ENCODE measurements around the gene GBF1.

GBF1 gene

GRCh38 chr10:102408131-102408727 lies 162.9 kb downstream of the GBF1 start:
- peak overlapping the region; percentile 16 for H3K27ac Mint-ChIP-seq

GRCh38 chr10:102408728-102409603 lies 163.6 kb downstream of the GBF1 start:
- DNase-seq (peak; percentile 86), ATAC-seq (peak; percentile 55)
- H3K4me1 Mint-ChIP-seq: peaks cover 52% of the 10 kb centered on the region
- peaks cover 23% of the 10 kb centered on the region for H3K27me3 Mint-ChIP-seq
- H3K36me3 Mint-ChIP-seq (ENCODE audit: low read depth): no peaks in the 10 kb centered on the region
- H3K4me3 Mint-ChIP-seq: peak overlapping the region; percentile 75
- no peaks in the 10 kb centered on the region for H3K9me3 Mint-ChIP-seq
- peak overlapping the region; percentile 52 for H3K27ac Mint-ChIP-seq

More at GRCh38 chr10:102408131-102408727, 162.9 kb downstream of the GBF1 start:
- DNase-seq (no peak), ATAC-seq (no peak)
- peaks cover 50% of the 10 kb centered on the region for H3K4me1 Mint-ChIP-seq
- no peaks in the 10 kb centered on the region for H3K9me3 Mint-ChIP-seq
- H3K36me3 Mint-ChIP-seq (ENCODE audit: low read depth): peaks cover 2% of the 10 kb centered on the region
- peaks cover 23% of the 10 kb centered on the region for H3K27me3 Mint-ChIP-seq
- peak overlapping the region; percentile 66 for H3K4me3 Mint-ChIP-seq

DNA sequence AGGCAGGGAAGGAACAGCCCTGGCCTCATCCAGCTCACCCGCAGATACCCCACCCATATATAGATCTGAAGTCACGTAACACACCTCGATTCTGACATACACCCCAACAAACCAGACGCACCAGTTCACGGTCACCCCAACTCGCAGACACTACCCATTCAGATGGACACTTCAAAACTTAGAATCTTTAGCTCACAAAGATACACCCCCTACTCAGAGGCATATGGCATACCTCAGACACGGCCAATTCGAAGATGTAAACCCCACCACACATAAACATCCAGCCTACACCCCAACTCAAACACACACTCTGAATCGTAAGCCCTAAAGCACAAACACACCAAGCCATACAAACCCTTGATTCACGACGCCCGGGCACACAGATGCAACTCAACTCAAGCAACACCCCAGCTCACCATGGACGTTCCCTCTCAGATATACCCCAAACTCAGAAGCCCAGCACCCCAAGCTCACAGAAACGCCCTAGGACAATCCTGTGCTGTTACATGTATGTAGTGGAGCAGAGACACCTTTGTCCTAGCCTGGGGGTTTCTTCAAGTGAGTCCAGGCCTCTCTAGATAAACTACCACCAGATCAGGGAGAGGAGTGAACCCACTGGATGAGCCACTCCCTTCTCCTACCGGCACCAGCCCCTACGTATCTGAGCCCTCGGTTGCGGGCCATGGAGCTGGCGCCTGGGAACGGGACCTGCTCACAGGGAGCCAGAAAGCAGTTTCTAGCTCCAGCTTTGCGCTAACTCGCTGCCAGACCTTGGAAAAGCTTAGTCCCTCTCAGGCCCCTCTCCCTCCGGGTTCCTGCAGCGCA lies 164.5 kb downstream of the GBF1 start:
- no peaks in the 10 kb centered on the region for H3K36me3 Mint-ChIP-seq (ENCODE audit: low read depth)
- H3K4me3 Mint-ChIP-seq: peak overlapping the region; percentile 75
- DNase-seq (no peak), ATAC-seq (no peak)
- no peaks in the 10 kb centered on the region for H3K9me3 Mint-ChIP-seq
- H3K27ac Mint-ChIP-seq: peak overlapping the region; percentile 52
- peaks cover 23% of the 10 kb centered on the region for H3K27me3 Mint-ChIP-seq
- peaks cover 52% of the 10 kb centered on the region for H3K4me1 Mint-ChIP-seq

GRCh38 chr10:102410429-102411073 lies 165.2 kb downstream of the GBF1 start:
- H3K9me3 Mint-ChIP-seq: no peaks in the 10 kb centered on the region
- ATAC-seq: peak; percentile 8
- peak; percentile 72 for DNase-seq
- H3K27me3 Mint-ChIP-seq: peaks cover 23% of the 10 kb centered on the region
- H3K27ac Mint-ChIP-seq: peak overlapping the region; percentile 52
- peak overlapping the region; percentile 75 for H3K4me3 Mint-ChIP-seq
- no peaks in the 10 kb centered on the region for H3K36me3 Mint-ChIP-seq (ENCODE audit: low read depth)
- peaks cover 51% of the 10 kb centered on the region for H3K4me1 Mint-ChIP-seq

DNA sequence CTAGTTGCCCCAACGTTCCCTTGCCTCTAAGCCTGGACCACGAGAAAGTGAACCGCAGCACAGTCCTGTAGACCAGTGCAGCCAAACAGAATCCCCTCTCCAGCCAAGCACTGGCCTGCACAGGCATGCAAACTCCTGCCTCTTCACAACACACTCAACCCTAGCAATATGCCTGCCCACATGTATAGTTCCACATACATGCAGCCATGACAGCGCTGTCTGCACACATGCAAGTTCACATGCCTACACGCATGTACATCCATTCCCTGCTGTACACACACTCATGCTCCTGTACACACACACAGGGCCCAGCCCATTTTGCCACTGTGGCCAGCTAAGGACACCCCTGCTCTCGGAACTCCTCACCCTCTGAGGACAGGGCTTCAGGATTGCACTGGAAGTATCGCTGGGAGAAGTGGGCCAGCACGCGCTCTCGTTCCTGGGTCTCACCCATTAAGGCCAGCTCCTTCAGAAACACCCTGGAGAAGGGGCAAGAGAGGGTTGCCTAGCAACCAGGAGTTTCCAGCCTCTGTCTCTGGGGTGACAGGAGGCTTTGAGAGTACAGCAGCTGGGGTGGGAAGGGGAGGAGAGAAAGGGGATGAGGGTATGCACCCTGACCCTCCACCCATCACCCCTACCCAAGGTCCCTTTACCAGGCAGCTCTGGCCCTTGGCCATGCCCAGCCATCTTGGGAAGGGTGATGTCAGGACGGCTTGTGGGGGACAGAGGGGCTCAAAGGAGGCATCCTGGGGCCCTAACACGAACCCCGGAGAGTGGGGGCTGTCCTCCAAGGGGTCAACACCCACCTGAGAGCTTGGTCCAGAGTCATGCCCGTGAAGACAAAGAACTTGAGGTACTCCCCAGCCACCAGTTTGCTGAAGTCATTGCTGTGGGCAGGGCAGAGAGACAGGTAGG lies 166.3 kb downstream of the GBF1 start:
- no peaks in the 10 kb centered on the region for H3K36me3 Mint-ChIP-seq (ENCODE audit: low read depth)
- DNase-seq: no peak
- peak overlapping the region; percentile 57 for H3K27ac Mint-ChIP-seq
- ATAC-seq: no peak
- peak overlapping the region; percentile 69 for H3K4me3 Mint-ChIP-seq
- peaks cover 29% of the 10 kb centered on the region for H3K27me3 Mint-ChIP-seq
- H3K9me3 Mint-ChIP-seq: no peaks in the 10 kb centered on the region
- H3K4me1 Mint-ChIP-seq: peaks cover 44% of the 10 kb centered on the region

- Mint-ChIP-seq H3K4me3 (no peak overlapping the region), H3K9me3 (no peaks in the 10 kb centered on the region), H3K4me1 (peaks cover 40% of the 10 kb centered on the region), H3K27me3 (peaks cover 33% of the 10 kb centered on the region), H3K27ac (no peak overlapping the region), H3K36me3 (ENCODE audit: low read depth) (no peaks in the 10 kb centered on the region)
- ATAC-seq (no peak), DNase-seq (no peak)
Measured at GRCh38 chr10:102412293-102412692, 167.0 kb downstream of the GBF1 start.

DNA sequence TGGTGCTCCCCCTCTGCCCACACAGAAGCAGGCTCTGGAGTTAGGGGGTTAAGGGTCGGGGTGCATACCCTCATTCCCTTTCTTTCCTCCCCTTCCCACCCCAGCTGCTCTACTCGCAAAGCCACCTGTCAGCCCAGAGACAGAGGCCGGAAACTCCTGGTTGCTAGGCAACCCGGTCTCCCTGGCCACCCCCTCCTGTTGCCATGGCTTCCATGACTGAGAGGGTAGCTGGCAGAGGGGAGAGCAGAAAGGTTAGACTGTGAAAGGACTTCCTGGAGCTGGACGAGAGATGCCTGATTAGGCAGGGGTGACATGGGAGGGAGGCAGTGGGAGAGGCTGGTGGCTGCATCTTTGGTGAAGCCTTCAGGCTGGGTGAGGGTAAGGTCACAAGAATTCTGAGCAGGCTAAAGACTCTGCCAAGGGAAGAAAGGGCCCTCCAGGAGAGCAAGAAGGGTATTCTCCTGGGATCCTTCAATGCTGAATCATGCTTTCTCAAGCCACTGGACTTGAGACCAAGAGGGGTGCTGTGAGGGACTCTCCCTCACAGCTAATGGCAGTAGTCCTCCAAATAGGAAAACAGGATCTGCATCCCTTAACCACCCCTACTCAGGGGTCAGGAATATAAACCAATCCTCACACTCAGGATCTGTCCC lies 167.8 kb downstream of the GBF1 start:
- Mint-ChIP-seq H3K27ac (no peak overlapping the region), H3K4me1 (peaks cover 33% of the 10 kb centered on the region), H3K36me3 (ENCODE audit: low read depth) (no peaks in the 10 kb centered on the region), H3K27me3 (peaks cover 41% of the 10 kb centered on the region), H3K9me3 (no peaks in the 10 kb centered on the region), H3K4me3 (no peak overlapping the region)
- DNase-seq: peak; percentile 62
- peak; percentile 34 for ATAC-seq

DNA sequence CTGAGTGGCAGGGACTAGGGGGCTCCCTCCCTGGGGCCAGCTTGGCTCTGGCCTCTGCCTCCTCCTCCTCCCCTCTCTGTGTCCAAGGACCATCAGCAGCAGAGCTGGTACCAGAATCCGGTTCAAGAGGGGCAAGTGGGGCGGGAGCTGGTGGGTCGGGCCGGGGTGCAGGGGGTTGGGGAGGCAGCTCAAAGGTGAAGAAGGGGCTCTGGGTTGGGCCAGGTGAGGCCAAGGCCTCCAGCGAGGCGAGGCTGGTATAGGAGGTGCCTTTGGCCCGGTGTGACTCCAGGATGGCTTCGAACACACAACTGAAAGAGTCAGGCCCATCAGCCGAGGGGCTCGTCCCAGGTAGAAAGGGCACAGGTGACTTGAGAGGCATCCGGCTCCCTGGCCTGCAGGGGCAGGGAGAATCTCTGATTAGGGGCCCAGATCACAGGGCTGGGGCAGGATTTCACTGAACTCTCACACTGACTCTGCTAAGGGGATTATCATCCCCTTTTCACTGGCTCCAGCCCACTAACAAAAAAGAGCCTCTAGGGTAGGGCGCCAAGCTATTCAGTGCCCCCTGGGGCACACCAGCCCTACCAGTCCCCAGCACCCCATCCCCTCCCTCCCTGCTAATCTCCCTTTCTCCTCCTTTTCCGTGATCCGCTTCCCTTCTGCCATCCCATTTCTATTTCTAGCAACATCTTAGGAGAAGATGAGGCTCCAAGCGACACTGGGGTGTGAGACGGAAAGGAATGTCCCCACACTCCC lies 168.7 kb downstream of the GBF1 start:
- Mint-ChIP-seq H3K27me3 (peaks cover 42% of the 10 kb centered on the region), H3K9me3 (no peaks in the 10 kb centered on the region), H3K27ac (no peak overlapping the region), H3K4me1 (peaks cover 35% of the 10 kb centered on the region), H3K36me3 (ENCODE audit: low read depth) (no peaks in the 10 kb centered on the region), H3K4me3 (no peak overlapping the region)
- no peak for ATAC-seq
- no peak for DNase-seq

GRCh38 chr10:102414749-102415148 lies 169.4 kb downstream of the GBF1 start:
- DNase-seq (no peak), ATAC-seq (no peak)
- Mint-ChIP-seq H3K27me3 (peaks cover 44% of the 10 kb centered on the region), H3K36me3 (ENCODE audit: low read depth) (no peaks in the 10 kb centered on the region), H3K4me3 (no peak overlapping the region), H3K9me3 (no peaks in the 10 kb centered on the region), H3K27ac (no peak overlapping the region), H3K4me1 (peaks cover 37% of the 10 kb centered on the region)

GRCh38 chr10:102416283-102416682 lies 171.0 kb downstream of the GBF1 start:
- Mint-ChIP-seq H3K27ac (no peak overlapping the region), H3K36me3 (ENCODE audit: low read depth) (peaks cover 2% of the 10 kb centered on the region), H3K9me3 (no peaks in the 10 kb centered on the region), H3K4me3 (no peak overlapping the region), H3K27me3 (peaks cover 38% of the 10 kb centered on the region), H3K4me1 (peaks cover 38% of the 10 kb centered on the region)
- ATAC-seq (no peak), DNase-seq (no peak)

- ATAC-seq: no peak
- Mint-ChIP-seq H3K9me3 (no peaks in the 10 kb centered on the region), H3K27ac (no peak overlapping the region), H3K36me3 (ENCODE audit: low read depth) (peaks cover 2% of the 10 kb centered on the region), H3K27me3 (peaks cover 34% of the 10 kb centered on the region), H3K4me1 (peaks cover 35% of the 10 kb centered on the region), H3K4me3 (no peak overlapping the region)
- DNase-seq: no peak
Measured at GRCh38 chr10:102416695-102417094, 171.4 kb downstream of the GBF1 start.

- Mint-ChIP-seq H3K4me1 (peaks cover 39% of the 10 kb centered on the region), H3K4me3 (peak within 1 kb of the TSS; percentile 91), H3K27ac (peak within 1 kb of the TSS; percentile 50), H3K36me3 (ENCODE audit: low read depth) (peaks cover 8% of the 10 kb centered on the region), H3K27me3 (peaks cover 30% of the 10 kb centered on the region), H3K9me3 (no peaks in the 10 kb centered on the region)
- ATAC-seq (no peak), DNase-seq (no peak)
Measured at GRCh38 chr10:102418622-102419268, 173.4 kb downstream of the GBF1 start, which contains the start of gene PSD. Gene PSD (minus strand): TSS chr10:102418785. CDS start chr10:102417038, 1,747 bp downstream.

All from activated naive CD8-positive, alpha-beta T cell treated with anti-CD3 and anti-CD28 coated beads, Interleukin-2, amount 50 U/mL, for 24 hours (primary cell).